Muscle of leg (tissue), 11 donors: ENCODE data around the gene CCDC167. TPM values are rescaled to one million over a fixed set of nuclear protein-coding genes. Genes with fewer than 3 reads are reported as not detected.

Experiments
- DNase-seq: peaks from one replicate; pipeline ENCODE4 v3.0.0; 2013
- H3K27ac ChIP-seq: one replicate; pipeline ENCODE4 v1.5.1; 2013; ENCODE audit warnings: mild to moderate bottlenecking, low read length, control low read depth
- H3K27me3 ChIP-seq: one replicate; pipeline ENCODE4 v1.6.1; 2013; ENCODE audit warnings: low read length; ENCODE audit not compliant: control insufficient read depth, insufficient read depth
- H3K36me3 ChIP-seq: one replicate; pipeline ENCODE4 v1.6.1; 2013; ENCODE audit warnings: low read length; ENCODE audit not compliant: control insufficient read depth, insufficient read depth
- H3K4me1 ChIP-seq: one replicate; pipeline ENCODE4 v1.6.1; 2013; ENCODE audit warnings: low read length; ENCODE audit not compliant: control insufficient read depth, insufficient read depth
- H3K4me3 ChIP-seq: one replicate; pipeline ENCODE4 v1.5.1; 2013; ENCODE audit warnings: low read length, control low read depth
- H3K9me3 ChIP-seq: replicated peaks from 2 replicates; pipeline ENCODE4 v1.6.1; 2013; ENCODE audit warnings: low read depth, low read length; ENCODE audit not compliant: control insufficient read depth
- WGBS: methylation state at CpG from one replicate; pipeline ENCODE4 v1.1.5; 2013; ENCODE audit warnings: missing lambda C conversion rate; ENCODE audit not compliant: insufficient coverage; 5-methylcytosine and 5-hydroxymethylcytosine counted together
- polyA plus RNA-seq, 8 donors: library from polyadenylated mRNA; unstranded; fragments of 120-200 nt; gene quantifications; one replicate each; pipeline versions ENCODE4 v1.2.1 to v1.2.3, GENCODE V29; 2013; ENCODE audit warnings: inconsistent platforms in 1 of 8, low replicate concordance in 1 of 8; ENCODE audit not compliant: insufficient read length in 8 of 8, insufficient read depth in 1 of 8
- total RNA-seq: library from RNA; stranded (reverse); fragments of 120-200 nt; gene quantifications from one replicate; pipeline ENCODE4 v1.2.4, GENCODE V29; 2013

CCDC167 gene
- total and polyA plus RNA-seq, 9 donors: 19.0 to 34.3 (median 24.4) TPM

DNA sequence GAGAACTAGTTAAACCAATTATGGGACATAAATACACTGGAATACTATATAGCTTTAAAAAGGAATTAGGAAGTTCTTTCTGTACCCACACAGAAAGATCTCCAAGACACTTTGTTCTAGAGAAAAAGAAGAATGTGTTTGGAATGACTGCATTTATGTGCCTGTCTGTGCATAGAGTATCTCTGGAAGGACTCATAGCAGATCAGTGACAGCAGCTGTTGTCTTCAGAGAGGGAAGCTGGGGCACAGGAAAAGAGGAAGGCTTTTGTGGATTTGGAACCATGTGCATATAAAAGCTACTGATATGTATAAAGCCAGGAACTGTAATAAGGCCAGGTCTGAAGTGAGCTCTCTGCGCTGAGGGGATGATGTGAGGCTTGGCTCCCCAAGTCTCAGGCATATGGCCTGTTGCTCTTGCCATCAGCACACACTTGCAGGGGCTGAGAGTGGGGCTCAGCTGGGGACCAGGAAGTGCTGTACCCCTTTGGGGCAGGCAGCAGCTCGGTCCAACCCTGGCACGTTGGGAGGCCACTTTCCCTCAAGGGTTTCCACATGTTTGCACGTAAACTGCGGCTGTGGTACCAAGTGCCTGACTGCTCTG, 31.8 kb upstream of the CCDC167 start:
- H3K27ac ChIP-seq: no peak overlapping the region
- no peak for DNase-seq
- peaks cover 63% of the 10 kb centered on the region for H3K27me3 ChIP-seq
- 44% methylated on average over 5 of the region's 5 CpGs for WGBS
- H3K4me3 ChIP-seq: no peak overlapping the region
- H3K4me1 ChIP-seq: peaks cover 16% of the 10 kb centered on the region
- no peaks in the 10 kb centered on the region for H3K9me3 ChIP-seq
- no peaks in the 10 kb centered on the region for H3K36me3 ChIP-seq

DNA sequence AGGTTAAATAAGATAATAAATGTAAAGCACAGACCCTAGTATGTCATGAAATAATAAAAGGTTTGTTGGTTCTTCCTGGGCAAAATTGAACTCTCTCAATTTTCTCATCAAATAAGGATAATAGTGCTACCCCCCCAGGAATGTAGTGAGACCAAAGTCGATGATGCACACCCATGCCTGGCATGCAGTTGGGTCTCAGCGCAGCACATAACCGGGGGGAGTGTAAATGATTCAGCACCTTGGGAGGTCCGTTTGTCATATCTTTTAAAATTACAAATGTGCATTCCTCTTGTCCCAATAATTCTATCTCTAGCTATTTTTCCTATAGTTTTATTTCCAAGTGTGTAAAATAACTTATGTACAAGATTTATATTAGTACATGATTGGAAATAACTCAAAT, 31.3 kb upstream of the CCDC167 start:
- no peak overlapping the region for H3K4me3 ChIP-seq
- H3K36me3 ChIP-seq: no peaks in the 10 kb centered on the region
- peaks cover 58% of the 10 kb centered on the region for H3K27me3 ChIP-seq
- H3K9me3 ChIP-seq: no peaks in the 10 kb centered on the region
- no peak overlapping the region for H3K27ac ChIP-seq
- peaks cover 11% of the 10 kb centered on the region for H3K4me1 ChIP-seq
- no peak for DNase-seq
- WGBS: no CpG with 5 or more reads among the region's 4 CpGs

DNA sequence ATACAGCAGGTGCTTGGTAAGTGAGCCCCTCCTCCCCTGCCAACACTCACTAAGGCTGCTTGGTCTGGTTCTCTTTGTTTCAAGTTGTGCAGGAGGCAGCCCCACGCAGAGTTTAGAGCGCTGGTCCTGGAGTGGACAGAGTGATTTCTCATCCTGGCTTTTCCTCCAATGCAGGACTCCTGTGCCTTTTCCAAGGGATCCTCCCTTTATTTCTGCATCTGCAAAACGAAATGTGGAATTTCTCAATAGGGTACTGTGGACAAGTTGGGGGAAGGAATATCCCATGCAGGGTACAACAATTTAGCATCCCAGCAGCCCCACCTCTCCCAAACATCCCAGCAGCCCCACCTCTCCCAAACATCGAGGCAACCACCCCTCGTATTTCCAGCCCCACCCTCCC, 30.6 kb upstream of the CCDC167 start:
- H3K4me1 ChIP-seq: peaks cover 3% of the 10 kb centered on the region
- H3K27ac ChIP-seq: no peak overlapping the region
- H3K4me3 ChIP-seq: no peak overlapping the region
- WGBS: no CpG with 5 or more reads among the region's 5 CpGs
- H3K9me3 ChIP-seq: no peaks in the 10 kb centered on the region
- H3K27me3 ChIP-seq: peaks cover 56% of the 10 kb centered on the region
- no peak for DNase-seq
- H3K36me3 ChIP-seq: no peaks in the 10 kb centered on the region

DNA sequence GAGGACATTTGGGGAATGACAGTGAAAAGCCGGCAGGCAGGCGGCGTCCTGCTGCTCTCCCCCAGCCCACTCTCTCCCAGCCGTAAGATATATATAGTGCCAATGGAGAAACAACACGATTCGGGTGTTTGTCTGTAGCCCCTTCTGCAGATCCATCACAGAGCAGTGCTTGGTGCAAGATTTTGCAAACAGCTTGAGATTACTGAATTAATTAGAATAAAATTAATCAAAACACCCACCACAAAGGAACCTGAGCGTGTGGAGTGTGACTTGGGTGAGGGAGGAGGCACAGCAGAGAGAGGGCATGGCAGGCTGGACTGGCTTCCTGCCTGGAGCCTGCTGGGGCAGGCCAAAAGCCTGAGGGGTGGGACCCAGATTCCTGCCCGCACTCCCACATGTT, 28.8 kb upstream of the CCDC167 start:
- WGBS: no CpG with 5 or more reads among the region's 8 CpGs
- Histone ChIP-seq H3K4me1 (no peaks in the 10 kb centered on the region), H3K27ac (no peak overlapping the region), H3K27me3 (peaks cover 41% of the 10 kb centered on the region), H3K4me3 (no peak overlapping the region), H3K36me3 (no peaks in the 10 kb centered on the region), H3K9me3 (no peaks in the 10 kb centered on the region)
- DNase-seq: no peak

DNA sequence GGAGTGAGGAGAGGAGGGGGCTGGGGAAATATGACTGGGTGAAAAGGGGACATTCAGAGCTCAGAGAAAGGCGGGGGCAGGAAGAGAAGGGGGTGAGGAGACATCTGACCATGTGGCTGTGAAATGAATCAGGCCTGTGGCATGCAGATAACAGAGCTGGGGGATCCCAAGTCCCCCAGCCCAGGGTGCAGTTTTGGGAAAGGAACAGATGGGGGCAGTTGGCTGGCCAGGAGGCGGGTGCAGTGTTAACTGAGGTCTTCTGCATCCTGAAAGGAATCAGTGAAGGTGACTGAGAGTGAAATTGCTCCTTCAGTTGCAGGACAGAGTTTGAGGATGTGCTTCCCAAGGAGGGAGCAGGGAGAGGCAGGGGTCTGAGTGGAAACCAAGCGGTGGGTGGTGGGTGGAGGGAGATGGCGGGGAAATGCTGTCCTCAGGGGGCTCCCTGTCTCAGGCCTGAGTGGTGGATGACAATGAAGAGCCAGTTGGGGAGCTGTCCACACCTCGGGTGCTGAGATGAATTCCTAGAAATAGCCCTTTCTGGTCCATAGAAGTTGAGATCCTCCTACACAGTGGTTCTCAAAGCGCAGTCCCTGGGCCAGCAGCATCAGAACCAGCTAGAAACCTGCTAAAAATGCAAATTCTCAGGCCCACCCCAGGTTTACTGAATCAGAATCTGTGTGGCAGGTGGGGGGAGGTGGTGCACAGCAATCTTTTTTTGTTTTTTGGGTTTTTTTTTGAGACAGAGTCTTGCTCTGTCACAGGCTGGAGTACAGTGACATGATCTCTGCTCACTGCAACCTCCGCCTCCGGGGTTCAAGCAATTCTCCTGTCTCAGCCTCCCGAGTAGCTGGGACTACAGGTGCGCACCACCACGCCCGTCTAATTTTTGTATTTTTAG, 26.0 kb upstream of the CCDC167 start:
- H3K4me1 ChIP-seq: no peaks in the 10 kb centered on the region
- no peaks in the 10 kb centered on the region for H3K9me3 ChIP-seq
- WGBS: 39% methylated on average over 4 of the region's 12 CpGs
- no peaks in the 10 kb centered on the region for H3K36me3 ChIP-seq
- peaks cover 34% of the 10 kb centered on the region for H3K27me3 ChIP-seq
- H3K27ac ChIP-seq: no peak overlapping the region
- no peak overlapping the region for H3K4me3 ChIP-seq
- DNase-seq: peak; percentile 35

DNA sequence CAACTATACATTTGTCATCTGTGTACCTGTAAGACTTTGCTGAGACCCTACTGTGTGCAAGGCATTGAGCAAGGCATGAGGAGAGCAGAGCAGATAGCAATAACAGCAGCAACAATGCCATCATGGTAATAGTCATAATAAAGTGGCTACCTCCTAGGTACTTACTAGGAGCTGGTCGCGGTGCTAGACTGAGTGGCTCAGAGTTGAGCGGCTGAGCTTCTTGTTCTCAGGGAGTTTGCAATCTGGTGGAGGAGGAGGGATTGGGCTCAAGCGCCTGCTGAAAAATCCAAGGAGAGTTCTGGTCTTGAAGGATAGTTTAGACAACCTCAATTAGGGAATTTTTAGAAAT, 25.3 kb upstream of the CCDC167 start:
- Histone ChIP-seq H3K27me3 (peaks cover 30% of the 10 kb centered on the region), H3K4me3 (no peak overlapping the region), H3K36me3 (no peaks in the 10 kb centered on the region), H3K27ac (no peak overlapping the region), H3K4me1 (no peaks in the 10 kb centered on the region), H3K9me3 (no peaks in the 10 kb centered on the region)
- 100% methylated on average over 2 of the region's 4 CpGs for WGBS
- DNase-seq: no peak

DNA sequence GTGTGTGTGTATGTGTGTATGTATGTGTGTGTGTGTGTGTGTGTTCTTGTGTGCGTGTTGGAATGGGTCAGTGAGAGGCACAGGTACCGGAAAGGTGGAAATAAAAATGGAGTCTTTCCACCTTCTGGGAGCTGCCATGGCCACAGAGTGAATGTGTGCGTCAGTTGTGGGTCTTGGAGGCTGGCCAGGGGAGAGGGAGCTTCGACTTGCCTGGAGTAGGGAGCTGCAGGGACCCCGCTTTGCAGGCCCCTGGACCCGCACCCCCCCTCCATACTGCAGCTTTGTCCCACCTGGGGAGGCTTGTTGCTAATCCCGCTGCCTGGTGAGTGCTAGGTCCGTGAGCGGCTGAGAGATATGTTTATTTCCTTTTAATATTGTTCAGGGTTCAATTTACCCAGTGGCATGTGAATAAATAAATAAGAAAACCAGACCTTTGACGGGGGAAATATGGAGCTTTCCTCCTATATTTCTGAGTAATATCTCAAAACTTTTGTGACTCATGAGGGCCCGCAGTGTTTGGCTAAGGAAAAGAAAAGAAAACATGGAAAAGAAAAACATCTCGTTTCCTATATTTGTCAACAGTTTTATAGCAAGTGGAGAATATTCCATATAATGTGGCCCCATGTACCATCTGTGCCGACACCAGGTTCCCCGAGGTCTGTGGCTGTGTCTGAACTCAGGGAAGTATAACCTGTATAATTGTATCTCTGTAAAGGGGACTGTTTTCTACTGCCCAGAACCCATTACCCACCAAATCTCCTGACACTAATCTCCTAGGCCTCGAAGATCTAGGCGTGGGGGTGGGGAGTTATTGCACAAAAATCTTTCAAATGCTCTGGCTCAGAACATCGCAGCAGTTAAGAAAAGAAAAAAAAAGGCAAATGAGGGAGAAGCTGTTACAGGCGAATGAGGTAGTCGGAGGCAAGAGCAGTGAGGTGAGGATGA, 24.6 kb upstream of the CCDC167 start:
- H3K27ac ChIP-seq: no peak overlapping the region
- H3K4me1 ChIP-seq: no peaks in the 10 kb centered on the region
- H3K27me3 ChIP-seq: peaks cover 30% of the 10 kb centered on the region
- WGBS: 72% methylated on average over 4 of the region's 19 CpGs
- no peak for DNase-seq
- no peaks in the 10 kb centered on the region for H3K9me3 ChIP-seq
- H3K36me3 ChIP-seq: no peaks in the 10 kb centered on the region
- no peak overlapping the region for H3K4me3 ChIP-seq

DNA sequence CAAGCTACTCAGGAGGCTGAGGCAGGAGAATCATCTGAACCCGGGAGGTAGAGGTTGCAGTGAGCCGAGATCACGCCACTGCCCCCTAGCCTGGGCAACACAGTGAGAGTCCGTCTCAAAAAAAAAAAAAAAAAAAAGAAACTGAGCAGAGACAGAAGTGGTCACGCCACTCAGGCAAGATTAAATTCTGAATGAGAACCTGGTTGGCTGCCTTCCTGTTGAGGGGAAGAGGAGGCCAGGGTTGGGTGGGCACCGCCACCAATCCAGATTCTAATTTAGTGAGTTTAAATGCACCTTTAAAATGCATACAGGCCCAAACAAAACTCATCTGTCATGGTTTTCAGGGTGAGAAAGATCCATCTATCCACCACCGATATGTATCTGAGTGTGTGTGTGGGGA, 23.7 kb upstream of the CCDC167 start:
- DNase-seq: no peak
- Histone ChIP-seq H3K27ac (no peak overlapping the region), H3K4me1 (no peaks in the 10 kb centered on the region), H3K27me3 (peaks cover 26% of the 10 kb centered on the region), H3K36me3 (no peaks in the 10 kb centered on the region), H3K4me3 (no peak overlapping the region), H3K9me3 (no peaks in the 10 kb centered on the region)
- WGBS: 53% methylated on average over 4 of the region's 7 CpGs

DNA sequence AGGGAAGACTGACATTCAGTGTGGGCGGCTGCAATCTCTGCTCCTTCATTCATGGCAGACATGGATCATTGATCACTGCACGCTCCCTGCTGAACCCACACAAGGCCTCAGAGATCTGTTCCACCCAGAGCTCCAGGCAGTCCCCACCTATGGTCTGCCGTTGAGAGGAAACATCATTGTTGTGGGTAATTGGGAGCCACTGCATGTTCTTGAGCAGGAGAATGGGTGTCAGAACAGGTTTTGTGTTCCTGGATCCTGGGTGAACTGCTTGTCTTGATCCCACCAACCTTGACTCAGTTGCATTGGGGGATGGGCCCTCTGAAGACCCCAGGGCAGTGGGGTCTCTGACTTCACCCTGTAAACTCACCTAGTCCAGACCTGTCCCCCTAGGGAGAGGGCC, 23.1 kb upstream of the CCDC167 start:
- 100% methylated on average over 1 of the region's 3 CpGs for WGBS
- Histone ChIP-seq H3K9me3 (no peaks in the 10 kb centered on the region), H3K27me3 (peaks cover 25% of the 10 kb centered on the region), H3K4me1 (no peaks in the 10 kb centered on the region), H3K4me3 (no peak overlapping the region), H3K27ac (no peak overlapping the region), H3K36me3 (no peaks in the 10 kb centered on the region)
- no peak for DNase-seq

DNA sequence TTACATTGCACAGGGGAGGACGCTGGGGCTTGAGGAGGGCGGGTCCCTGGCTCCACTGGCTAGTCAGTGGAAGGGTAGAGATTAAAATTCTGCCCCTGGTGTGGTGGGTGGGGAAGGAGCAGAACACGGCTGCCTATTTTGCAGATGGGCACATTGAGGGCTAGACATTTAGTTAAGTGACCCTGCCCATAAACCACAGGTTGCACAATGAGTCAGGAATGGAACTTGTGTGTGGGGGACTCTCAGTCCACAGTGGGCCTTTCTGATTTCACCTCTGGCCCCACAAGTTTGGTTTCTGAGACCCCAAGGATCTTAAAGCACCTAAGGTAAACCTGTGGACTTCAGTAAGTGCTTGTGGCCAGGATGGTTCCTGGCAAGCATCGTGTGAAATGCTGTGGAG, 22.0 kb upstream of the CCDC167 start:
- Histone ChIP-seq H3K36me3 (no peaks in the 10 kb centered on the region), H3K4me1 (no peaks in the 10 kb centered on the region), H3K9me3 (no peaks in the 10 kb centered on the region), H3K27me3 (peaks cover 20% of the 10 kb centered on the region), H3K4me3 (no peak overlapping the region), H3K27ac (no peak overlapping the region)
- 60% methylated on average over 4 of the region's 4 CpGs for WGBS
- no peak for DNase-seq
